K562 (cell line): ENCODE data around the gene DAAM1. TPM values are rescaled to one million over a fixed set of nuclear protein-coding genes. Genes with fewer than 3 reads are reported as not detected.

ENCODE experiments used
- ATAC-seq: fragments of 200-7000 bp; cut with Tn5 transposase; 3 replicates; pipeline ENCODE4 v1.9.1; 2020; ENCODE audit warnings: moderate library complexity
- BruUV-seq: library from RNA; stranded (reverse); fragments of 400-500 nt; replicated peaks from 2 replicates; lab custom pipeline; 2021; lab: Mats Ljungman, UMichigan
- CTCF ChIA-PET: fragments of 300-600 bp; formaldehyde crosslinking; extraction: SDS; loops from one replicate; lab custom pipeline; 2021; ENCODE audit warnings: low intra/inter-chr PET ratio; lab: Yijun Ruan, JAX
- POLR2A ChIA-PET: fragments of 300-600, 350-650 bp; sonication (Branson Sonifier 250); formaldehyde crosslinking; extraction: SDS; loops from one replicate; lab custom pipeline; 2021; ENCODE audit warnings: antibody characterized with exemption, inconsistent platforms; lab: Yijun Ruan, JAX
- DNase-seq, 4 experiments: peaks; one replicate each; pipeline versions ENCODE4 v3.0.0 to v3.0.0-alpha.2; 2011 to 2018; ENCODE audit warnings: low spot score in 3 of 4, mixed read lengths in 3 of 4; ENCODE audit errors: extremely low read depth in 1 of 4
- FAIRE-seq: peaks from 2 replicates; lab custom pipeline; 2011; peaks lifted over from hg19 to GRCh38; lab: Jason Lieb, UNC
- H2AFZ ChIP-seq: 2 replicates; pipeline ENCODE4 v1.6.0; 2011; ENCODE audit warnings: low read depth, low read length, control low read depth, inconsistent platforms
- H3K27ac ChIP-seq: fragments of 200-600 bp; 3 replicates; pipeline ENCODE4 v1.8.0; 2011; ENCODE audit warnings: low read depth, mild to moderate bottlenecking, control low read depth, inconsistent platforms, low read length, moderate library complexity, mixed read lengths; ENCODE audit errors: extremely low read depth
- H3K27me3 ChIP-seq, 2 experiments: fragments of 300-600 bp in 1 of 2; 2 replicates in 1 of 2; 3 replicates in 1 of 2; pipeline versions ENCODE4 v1.6.0 to v1.8.0; 2011; ENCODE audit warnings: inconsistent platforms in 2 of 2, low read length in 2 of 2, mild to moderate bottlenecking in 1 of 2, mixed read lengths in 1 of 2, moderate library complexity in 1 of 2; ENCODE audit not compliant: control insufficient read depth in 2 of 2, insufficient read depth in 2 of 2
- H3K36me3 ChIP-seq: fragments of 300-600 bp; 3 replicates; pipeline ENCODE4 v1.8.0; 2011; ENCODE audit warnings: mild to moderate bottlenecking, low read length, inconsistent platforms; ENCODE audit not compliant: control insufficient read depth, insufficient read depth
- H3K4me1 ChIP-seq, 2 experiments: fragments of 200-600 bp in 1 of 2; replicated peaks in 1 of 2; 2 replicates in 1 of 2; 3 replicates in 1 of 2; pipeline versions ENCODE4 v1.5.1 to v1.8.0; 2011; ENCODE audit warnings: inconsistent platforms in 2 of 2, low read length in 2 of 2, mild to moderate bottlenecking in 1 of 2, mixed read lengths in 1 of 2, moderate library complexity in 1 of 2; ENCODE audit not compliant: control insufficient read depth in 2 of 2, insufficient read depth in 2 of 2
- H3K4me2 ChIP-seq: 2 replicates; pipeline ENCODE4 v1.6.1; 2011; ENCODE audit warnings: low read length, control low read depth, inconsistent platforms, mixed read lengths; ENCODE audit not compliant: insufficient read depth
- H3K4me3 ChIP-seq: fragments of 200-600 bp; sonication (generic), shearing (Covaris generic); 2 replicates; pipeline ENCODE4 v1.5.1; 2016; ENCODE audit warnings: control low read depth, inconsistent platforms
- H3K79me2 ChIP-seq: fragments of 200-600 bp; 3 replicates; pipeline ENCODE4 v1.8.0; 2011; ENCODE audit warnings: low read length, inconsistent platforms; ENCODE audit not compliant: control insufficient read depth, insufficient read depth
- H3K9ac ChIP-seq, 2 experiments: 2 replicates each; pipeline versions ENCODE4 v1.6.0 to v1.6.1; 2011; ENCODE audit warnings: low read depth in 2 of 2, low read length in 2 of 2, control low read depth in 1 of 2, inconsistent platforms in 1 of 2, mild to moderate bottlenecking in 1 of 2, mixed read lengths in 1 of 2; ENCODE audit not compliant: insufficient read depth in 1 of 2
- H3K9me1 ChIP-seq: one replicate; pipeline ENCODE4 v1.6.0; 2011; ENCODE audit warnings: inconsistent platforms, mild to moderate bottlenecking, low read length, moderate library complexity; ENCODE audit not compliant: control insufficient read depth, insufficient read depth
- H3K9me3 ChIP-seq: replicated peaks from 2 replicates; pipeline ENCODE4 v1.5.1; 2011; ENCODE audit warnings: low read depth, low read length, inconsistent platforms; ENCODE audit not compliant: control insufficient read depth, insufficient read depth
- H4K20me1 ChIP-seq: replicated peaks from 2 replicates; pipeline ENCODE4 v1.6.1; 2011; ENCODE audit warnings: low read length, inconsistent platforms, mixed read lengths; ENCODE audit not compliant: control insufficient read depth, insufficient read depth
- CHD7 ChIP-seq: fragments of 200-600 bp; sonication (generic); IDR thresholded peaks from one replicate; pipeline ENCODE4 v1.6.1; 2012; ENCODE audit warnings: mild to moderate bottlenecking, low read depth, low read length, inconsistent platforms
- HNRNPK ChIP-seq: fragments of 200-400 bp; formaldehyde crosslinking; IDR thresholded peaks from one replicate; pipeline ENCODE4 v1.6.1; 2018; ENCODE audit warnings: mild to moderate bottlenecking, low read depth, low read length; ENCODE audit not compliant: poor library complexity, severe bottlenecking
- OTX1 ChIP-seq: fragments of 450-650 bp; formaldehyde crosslinking; IDR thresholded peaks from 2 replicates; pipeline ENCODE4 v1.4.0; 2022; ENCODE audit warnings: mild to moderate bottlenecking
- RBBP5 ChIP-seq: fragments of 200-600 bp; sonication (generic); IDR thresholded peaks from 2 replicates; pipeline ENCODE4 v1.6.1; 2012; ENCODE audit warnings: borderline replicate concordance, mild to moderate bottlenecking, low read length, control low read depth, inconsistent platforms; ENCODE audit not compliant: insufficient read depth, poor library complexity, severe bottlenecking
- TCF7L2 ChIP-seq: fragments of 150-350 bp; IDR thresholded peaks from 2 replicates; pipeline ENCODE4 v1.6.1; 2016; ENCODE audit warnings: low read depth, mild to moderate bottlenecking, low read length, moderate library complexity
- TRIM28 ChIP-seq: fragments of 450-650 bp; IDR thresholded peaks from 2 replicates; pipeline ENCODE4 v1.6.1; 2017
- ZEB2 ChIP-seq: fragments of 450-650 bp; IDR thresholded peaks from 2 replicates; pipeline ENCODE4 v1.6.1; 2016
- ZNF282 ChIP-seq: sonication (generic); formaldehyde crosslinking; IDR thresholded peaks from 2 replicates; pipeline ENCODE4 v1.8.1; 2023; ENCODE audit warnings: missing genetic modification reagents
- ZNF695 ChIP-seq: fragments of 450-650 bp; formaldehyde crosslinking; IDR thresholded peaks from 2 replicates; pipeline ENCODE4 v1.4.0; 2020; ENCODE audit warnings: mild to moderate bottlenecking, moderate library complexity
- ZNF696 ChIP-seq: fragments of 250-450 bp; sonication (Bioruptor Pico); conservative IDR thresholded peaks from 2 replicates; pipeline ENCODE4 v1.4.0; 2020; ENCODE audit warnings: mild to moderate bottlenecking, moderate library complexity
- WGBS: fragments of 100-300 bp; shearing (Covaris generic); methylation state at CpG from one replicate; pipeline ENCODE4 v1.1.6; 2016; ENCODE audit warnings: low coverage, mixed read lengths; ENCODE audit not compliant: insufficient coverage; ENCODE audit errors: missing lambda C conversion rate; 5-methylcytosine and 5-hydroxymethylcytosine counted together
- in situ Hi-C: fragments of 300-500 bp; cut with MboI; formaldehyde crosslinking; loops from 4 replicates; pipeline ENCODE4 v1.15.0; 2018; ENCODE audit warnings: inconsistent platforms, mixed read lengths
- intact Hi-C: fragments of 100-400 bp; cut with micrococcal nuclease; formaldehyde crosslinking; loops from 2 replicates; pipeline ENCODE4 v1.14.2; 2022
- polyA plus RNA-seq, 8 experiments: library from polyadenylated mRNA; depleted of rRNA in 4 of 8; stranded (reverse) in 5 of 8; unstranded in 3 of 8; fragments of >200 nt; fragmentation: Nextera tagmentation in 2 of 8; fragmentation: Illumina TruSeq in 1 of 8; extraction: Ambion mirVana in 2 of 8; extraction: Trizol in 1 of 8; gene quantifications; 2 replicates each; pipeline versions ENCODE4 v1.2.1 to v1.2.3, GENCODE V29; 2011 to 2014; ENCODE audit warnings: inconsistent platforms in 1 of 8, missing spikeins in 1 of 8
- total RNA-seq, 7 experiments: library from RNA; depleted of rRNA in 6 of 7; stranded (reverse); fragments of >200 nt in 6 of 7; fragmentation: Illumina TruSeq in 2 of 7; extraction: Trizol in 2 of 7; gene quantifications; 2 replicates each; pipeline versions ENCODE4 v1.2.1 to v1.2.3, GENCODE V29; 2011 to 2021; ENCODE audit warnings: low replicate concordance in 1 of 7
- TF ChIP-seq, protein P1 (sequence below): IDR thresholded peaks from 2 replicates; pipeline ENCODE4 v1.6.1; 2012; ENCODE audit warnings: low read depth, low read length, improper control_type of control experiment, borderline replicate concordance

The DAAM1 gene
- total and polyA plus RNA-seq, 9 of the 15 experiments (the other 6 are each of a cell fraction or from before 2014, with no cell fraction given): 3.6 to 11.6 (median 6.7) TPM

GRCh38 chr14:59313144-59313651 lies 124.7 kb downstream of the DAAM1 start:
- no peaks in the 10 kb centered on the region for H3K36me3 ChIP-seq
- BruUV-seq: no TSS peak
- ChIA-PET POLR2A (no interaction called here), CTCF (no interaction called here)
- H3K79me2 ChIP-seq: no peaks in the 10 kb centered on the region
- no peak overlapping the region for H3K9ac ChIP-seq
- no peaks in the 10 kb centered on the region for H4K20me1 ChIP-seq
- H3K9me1 ChIP-seq: no peaks in the 10 kb centered on the region
- H3K4me1 ChIP-seq: no peaks in the 10 kb centered on the region
- H3K27ac ChIP-seq: no peak overlapping the region
- DNase-seq: no peak
- no peaks in the 10 kb centered on the region for H3K27me3 ChIP-seq
- 46% methylated on average over 3 of the region's 3 CpGs for WGBS
- ATAC-seq: no peak
- no peak overlapping the region for H2AFZ ChIP-seq
- no peak overlapping the region for H3K4me2 ChIP-seq
- in situ Hi-C loops (no loop called here), intact Hi-C loops (no loop called here)
- H3K4me3 ChIP-seq: no peak overlapping the region
- no peaks in the 10 kb centered on the region for H3K9me3 ChIP-seq
- FAIRE-seq: no peak
- TF ChIP-seq CHD7: no peak
- TF ChIP-seq RBBP5: no peak
- TF ChIP-seq HNRNPK: no peak
- TF ChIP-seq TCF7L2: no peak
- TF ChIP-seq, protein P1, sequence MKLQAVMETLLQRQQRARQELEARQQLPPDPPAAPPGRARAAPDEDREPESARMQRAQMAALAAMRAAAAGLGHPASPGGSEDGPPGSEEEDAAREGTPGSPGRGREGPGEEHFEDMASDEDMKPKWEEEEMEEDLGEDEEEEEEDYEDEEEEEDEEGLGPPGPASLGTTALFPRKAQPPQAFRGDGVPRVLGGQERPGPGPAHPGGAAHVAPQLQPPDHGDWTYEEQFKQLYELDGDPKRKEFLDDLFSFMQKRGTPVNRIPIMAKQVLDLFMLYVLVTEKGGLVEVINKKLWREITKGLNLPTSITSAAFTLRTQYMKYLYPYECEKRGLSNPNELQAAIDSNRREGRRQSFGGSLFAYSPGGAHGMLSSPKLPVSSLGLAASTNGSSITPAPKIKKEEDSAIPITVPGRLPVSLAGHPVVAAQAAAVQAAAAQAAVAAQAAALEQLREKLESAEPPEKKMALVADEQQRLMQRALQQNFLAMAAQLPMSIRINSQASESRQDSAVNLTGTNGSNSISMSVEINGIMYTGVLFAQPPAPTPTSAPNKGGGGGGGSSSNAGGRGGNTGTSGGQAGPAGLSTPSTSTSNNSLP: no peak
- TF ChIP-seq ZEB2: no peak
- TF ChIP-seq ZNF696 (CRISPR knock-in tag): no peak
- no peak for TF ChIP-seq OTX1 (CRISPR knock-in tag)
- TF ChIP-seq TRIM28: no peak
- no peak for TF ChIP-seq ZNF282 (CRISPR knock-in tag)
- TF ChIP-seq ZNF695 (CRISPR knock-in tag): no peak
